Upper lobe of left lung (tissue), 4 donors: ENCODE measurements around the gene SCGB1D4.

Source experiments
- POLR2A ChIP-seq, 4 donors: fragments of 450-650 bp; IDR thresholded peaks; one replicate each; pipeline ENCODE4 v1.5.1; 2016 to 2017; ENCODE audit warnings: antibody characterized with exemption in 4 of 4, mild to moderate bottlenecking in 2 of 4
- POLR2AphosphoS5 ChIP-seq, 2 donors: sonication (generic); formaldehyde crosslinking; IDR thresholded peaks; one replicate each; pipeline ENCODE4 v1.5.1; 2017; ENCODE audit warnings: antibody characterized with exemption in 2 of 2
- TF ChIP-seq, protein P1 (sequence below), 6 experiments: fragments of 450-650 bp in 4 of 6; fragments of 200-600 bp in 2 of 6; sonication (generic) in 2 of 6; IDR thresholded peaks; one replicate each; pipeline ENCODE4 v1.5.1; 2016 to 2019; ENCODE audit warnings: antibody characterized with exemption in 6 of 6

DNA sequence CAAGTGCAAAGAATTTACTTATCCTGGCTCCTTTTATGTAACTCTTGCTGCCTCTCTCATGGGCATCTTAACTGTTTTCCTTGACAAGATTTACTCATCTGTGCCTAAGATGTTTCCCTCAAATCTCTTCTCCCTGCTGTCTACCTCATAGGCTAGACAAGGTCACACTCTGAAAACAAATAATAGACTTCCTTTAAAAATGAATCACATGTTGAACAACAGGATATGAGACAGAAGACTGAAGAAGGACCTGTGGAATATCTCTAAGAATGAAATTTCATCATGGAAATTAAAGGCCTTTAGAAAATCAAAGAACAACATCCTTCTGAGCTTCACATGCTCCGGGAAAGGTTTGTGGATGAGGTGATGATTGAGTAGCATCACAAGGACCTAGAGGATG is 34.9 kb downstream of the SCGB1D4 start:
- TF ChIP-seq, protein P1, sequence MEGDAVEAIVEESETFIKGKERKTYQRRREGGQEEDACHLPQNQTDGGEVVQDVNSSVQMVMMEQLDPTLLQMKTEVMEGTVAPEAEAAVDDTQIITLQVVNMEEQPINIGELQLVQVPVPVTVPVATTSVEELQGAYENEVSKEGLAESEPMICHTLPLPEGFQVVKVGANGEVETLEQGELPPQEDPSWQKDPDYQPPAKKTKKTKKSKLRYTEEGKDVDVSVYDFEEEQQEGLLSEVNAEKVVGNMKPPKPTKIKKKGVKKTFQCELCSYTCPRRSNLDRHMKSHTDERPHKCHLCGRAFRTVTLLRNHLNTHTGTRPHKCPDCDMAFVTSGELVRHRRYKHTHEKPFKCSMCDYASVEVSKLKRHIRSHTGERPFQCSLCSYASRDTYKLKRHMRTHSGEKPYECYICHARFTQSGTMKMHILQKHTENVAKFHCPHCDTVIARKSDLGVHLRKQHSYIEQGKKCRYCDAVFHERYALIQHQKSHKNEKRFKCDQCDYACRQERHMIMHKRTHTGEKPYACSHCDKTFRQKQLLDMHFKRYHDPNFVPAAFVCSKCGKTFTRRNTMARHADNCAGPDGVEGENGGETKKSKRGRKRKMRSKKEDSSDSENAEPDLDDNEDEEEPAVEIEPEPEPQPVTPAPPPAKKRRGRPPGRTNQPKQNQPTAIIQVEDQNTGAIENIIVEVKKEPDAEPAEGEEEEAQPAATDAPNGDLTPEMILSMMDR (IDR thresholded peaks at IDR 0.05) = no peak
- no peak for TF ChIP-seq POLR2AphosphoS5 (IDR thresholded peaks at IDR 0.05)
- no peak for TF ChIP-seq POLR2A (IDR thresholded peaks at IDR 0.05)
